ENCODE results near the gene ZBED5.

The ZBED5 gene

GRCh38 chr11:10857709-10858438 lies at the start of gene ZBED5:
TSS of gene ZBED5 (minus strand) at chr11:10858053. CDS start at chr11:10854945, 3,108 bp downstream.
- DNase-seq (ENCODE audit: low spot score in 2 of 2) (peak; percentile 90 to 94), ATAC-seq (ENCODE audit: low read depth) (peak; percentile 86)
- Mint-ChIP-seq H3K4me3 (peak within 1 kb of the TSS; percentile 99), H3K27me3 (no peaks in the 10 kb centered on the region), H3K27ac (peak within 1 kb of the TSS; percentile 99), H3K9me3 (no peaks in the 10 kb centered on the region), H3K4me1 (peaks cover 34% of the 10 kb centered on the region), H3K36me3 (peaks cover 20% of the 10 kb centered on the region)

GRCh38 chr11:10906521-10906920 lies 48.7 kb upstream of the ZBED5 start:
- H3K4me3 Mint-ChIP-seq = no peak overlapping the region
- ATAC-seq (ENCODE audit: low read depth) (no peak), DNase-seq (ENCODE audit: low spot score in 2 of 2) (no peak)
- no peaks in the 10 kb centered on the region for H3K9me3 Mint-ChIP-seq
- H3K4me1 Mint-ChIP-seq = no peaks in the 10 kb centered on the region
- no peak overlapping the region for H3K27ac Mint-ChIP-seq
- H3K36me3 Mint-ChIP-seq = no peaks in the 10 kb centered on the region
- peaks cover 9% of the 10 kb centered on the region for H3K27me3 Mint-ChIP-seq

- Mint-ChIP-seq H3K27me3 (peaks cover 9% of the 10 kb centered on the region), H3K4me1 (no peaks in the 10 kb centered on the region), H3K36me3 (no peaks in the 10 kb centered on the region), H3K9me3 (no peaks in the 10 kb centered on the region), H3K4me3 (no peak overlapping the region), H3K27ac (peak overlapping the region; percentile 10)
- no peak for DNase-seq (ENCODE audit: low spot score in 2 of 2)
- ATAC-seq (ENCODE audit: low read depth) = no peak
Measured at GRCh38 chr11:10902301-10903063, 44.6 kb upstream of the ZBED5 start.

- DNase-seq (ENCODE audit: low spot score in 2 of 2) (no peak), ATAC-seq (ENCODE audit: low read depth) (no peak)
- Mint-ChIP-seq H3K4me1 (no peaks in the 10 kb centered on the region), H3K27ac (peak overlapping the region; percentile 66), H3K36me3 (no peaks in the 10 kb centered on the region), H3K4me3 (no peak overlapping the region), H3K27me3 (peaks cover 9% of the 10 kb centered on the region), H3K9me3 (no peaks in the 10 kb centered on the region)
Measured at GRCh38 chr11:10900681-10901415, 43.0 kb upstream of the ZBED5 start.

GRCh38 chr11:10899121-10899830 lies 41.4 kb upstream of the ZBED5 start:
- Mint-ChIP-seq H3K27ac (no peak overlapping the region), H3K36me3 (no peaks in the 10 kb centered on the region), H3K9me3 (no peaks in the 10 kb centered on the region), H3K4me1 (no peaks in the 10 kb centered on the region), H3K27me3 (peaks cover 8% of the 10 kb centered on the region), H3K4me3 (no peak overlapping the region)
- DNase-seq (ENCODE audit: low spot score in 2 of 2) = no peak
- ATAC-seq (ENCODE audit: low read depth) = no peak

GRCh38 chr11:10898763-10899025 lies 40.8 kb upstream of the ZBED5 start:
- Mint-ChIP-seq H3K27ac (no peak overlapping the region), H3K27me3 (peaks cover 8% of the 10 kb centered on the region), H3K9me3 (no peaks in the 10 kb centered on the region), H3K4me3 (no peak overlapping the region), H3K36me3 (no peaks in the 10 kb centered on the region), H3K4me1 (no peaks in the 10 kb centered on the region)
- ATAC-seq (ENCODE audit: low read depth) (no peak), DNase-seq (ENCODE audit: low spot score in 2 of 2) (no peak)

GRCh38 chr11:10898003-10898762 lies 40.3 kb upstream of the ZBED5 start:
- Mint-ChIP-seq H3K27me3 (peaks cover 5% of the 10 kb centered on the region), H3K4me3 (no peak overlapping the region), H3K4me1 (no peaks in the 10 kb centered on the region), H3K9me3 (no peaks in the 10 kb centered on the region), H3K27ac (no peak overlapping the region), H3K36me3 (no peaks in the 10 kb centered on the region)
- ATAC-seq (ENCODE audit: low read depth) = peak; percentile 54
- DNase-seq (ENCODE audit: low spot score in 2 of 2) = no peak

GRCh38 chr11:10897150-10897549 lies 39.3 kb upstream of the ZBED5 start:
- Mint-ChIP-seq H3K27ac (no peak overlapping the region), H3K9me3 (no peaks in the 10 kb centered on the region), H3K36me3 (no peaks in the 10 kb centered on the region), H3K27me3 (no peaks in the 10 kb centered on the region), H3K4me3 (no peak overlapping the region), H3K4me1 (no peaks in the 10 kb centered on the region)
- DNase-seq (ENCODE audit: low spot score in 2 of 2) (no peak), ATAC-seq (ENCODE audit: low read depth) (no peak)

GRCh38 chr11:10896493-10896892 lies 38.6 kb upstream of the ZBED5 start:
- Mint-ChIP-seq H3K27ac (no peak overlapping the region), H3K4me1 (no peaks in the 10 kb centered on the region), H3K27me3 (no peaks in the 10 kb centered on the region), H3K4me3 (no peak overlapping the region), H3K9me3 (no peaks in the 10 kb centered on the region), H3K36me3 (no peaks in the 10 kb centered on the region)
- DNase-seq (ENCODE audit: low spot score in 2 of 2) = no peak
- no peak for ATAC-seq (ENCODE audit: low read depth)

GRCh38 chr11:10895285-10895684 lies 37.4 kb upstream of the ZBED5 start:
- Mint-ChIP-seq H3K4me1 (no peaks in the 10 kb centered on the region), H3K27ac (no peak overlapping the region), H3K36me3 (peaks cover 3% of the 10 kb centered on the region), H3K27me3 (no peaks in the 10 kb centered on the region), H3K9me3 (peaks cover 4% of the 10 kb centered on the region), H3K4me3 (no peak overlapping the region)
- DNase-seq (ENCODE audit: low spot score in 2 of 2) (no peak), ATAC-seq (ENCODE audit: low read depth) (no peak)

- Mint-ChIP-seq H3K36me3 (peaks cover 3% of the 10 kb centered on the region), H3K4me3 (no peak overlapping the region), H3K9me3 (peaks cover 4% of the 10 kb centered on the region), H3K27ac (no peak overlapping the region), H3K27me3 (no peaks in the 10 kb centered on the region), H3K4me1 (no peaks in the 10 kb centered on the region)
- ATAC-seq (ENCODE audit: low read depth) (no peak), DNase-seq (ENCODE audit: low spot score in 2 of 2) (no peak)
Measured at GRCh38 chr11:10894666-10895065, 36.8 kb upstream of the ZBED5 start.

- no peaks in the 10 kb centered on the region for H3K27me3 Mint-ChIP-seq
- no peaks in the 10 kb centered on the region for H3K4me1 Mint-ChIP-seq
- H3K27ac Mint-ChIP-seq = no peak overlapping the region
- DNase-seq (ENCODE audit: low spot score in 2 of 2) (no peak), ATAC-seq (ENCODE audit: low read depth) (no peak)
- H3K9me3 Mint-ChIP-seq = peaks cover 4% of the 10 kb centered on the region
- peaks cover 8% of the 10 kb centered on the region for H3K36me3 Mint-ChIP-seq
- H3K4me3 Mint-ChIP-seq = no peak overlapping the region
Measured at GRCh38 chr11:10893714-10894151, 35.9 kb upstream of the ZBED5 start.

GRCh38 chr11:10892250-10892649 lies 34.4 kb upstream of the ZBED5 start:
- ATAC-seq (ENCODE audit: low read depth) = peak; percentile 89
- Mint-ChIP-seq H3K36me3 (peaks cover 8% of the 10 kb centered on the region), H3K27me3 (no peaks in the 10 kb centered on the region), H3K4me3 (no peak overlapping the region), H3K4me1 (no peaks in the 10 kb centered on the region), H3K27ac (no peak overlapping the region), H3K9me3 (peaks cover 4% of the 10 kb centered on the region)
- DNase-seq (ENCODE audit: low spot score in 2 of 2) = peak in 1 of 2 donors; percentile 7
